Fibroblast of pulmonary artery (primary cell): ENCODE measurements around the gene PASK.

Source experiments
- DNase-seq: peaks from one replicate; pipeline ENCODE4 v3.0.0-alpha.2; 2010; ENCODE audit warnings: low read depth
- H3K4me3 ChIP-seq: replicated peaks from 2 replicates; pipeline ENCODE4 v1.5.1; 2011; ENCODE audit warnings: low read depth, mild to moderate bottlenecking, control low read depth, low read length, moderate library complexity
- CTCF ChIP-seq: IDR thresholded peaks from 2 replicates; pipeline ENCODE4 v1.5.1; 2011; ENCODE audit warnings: mild to moderate bottlenecking, control low read depth, low read length, inconsistent platforms; ENCODE audit errors: missing control alignments

Gene PASK

GRCh38 chr2:241179899-241180298 lies 30.6 kb upstream of the PASK start:
- TF ChIP-seq CTCF = no peak
- no peak overlapping the region for H3K4me3 ChIP-seq
- peak; percentile 30 for DNase-seq

- H3K4me3 ChIP-seq = no peak overlapping the region
- DNase-seq = no peak
- no peak for TF ChIP-seq CTCF
Measured at GRCh38 chr2:241178961-241179360, 29.7 kb upstream of the PASK start.

- no peak for DNase-seq
- H3K4me3 ChIP-seq = no peak overlapping the region
- TF ChIP-seq CTCF = no peak
Measured at GRCh38 chr2:241177526-241178334, 28.5 kb upstream of the PASK start.

- DNase-seq = no peak
- no peak overlapping the region for H3K4me3 ChIP-seq
- no peak for TF ChIP-seq CTCF
Measured at GRCh38 chr2:241173557-241173956, 24.3 kb upstream of the PASK start.

GRCh38 chr2:241168366-241168765 lies 19.1 kb upstream of the PASK start:
- no peak overlapping the region for H3K4me3 ChIP-seq
- DNase-seq = no peak
- TF ChIP-seq CTCF = no peak

- DNase-seq = no peak
- TF ChIP-seq CTCF = no peak
- H3K4me3 ChIP-seq = no peak overlapping the region
Measured at GRCh38 chr2:241163601-241164118, 14.4 kb upstream of the PASK start.
